GM21619 (cell line): ENCODE results near the gene SMIM14.
A peak's percentile ranks its signal among the peaks of the same experiment; 100 is the strongest.
"Not testable (repeated sequence)": the region's sequence is repeated elsewhere in the genome, so short reads cannot be mapped to it uniquely, and the experiment has no call there.

ENCODE experiments used
- ATAC-seq: cut with Tn5 transposase; IDR thresholded peaks from one replicate; pipeline ENCODE4 v1.9.1; 2021; ENCODE audit not compliant: unreplicated experiment

The SMIM14 gene

GRCh38 chr4:39648213-39648612 is 9.5 kb upstream of the SMIM14 start:
- ATAC-seq: no peak

- ATAC-seq: no peak
Measured at GRCh38 chr4:39642885-39643552, 4.4 kb upstream of the SMIM14 start.

GRCh38 chr4:39641451-39641850 is 2.8 kb upstream of the SMIM14 start:
- ATAC-seq: no peak

GRCh38 chr4:39637586-39638353 is 895 bp downstream of the SMIM14 start:
- no peak for ATAC-seq

GRCh38 chr4:39637221-39637585 is 1.5 kb downstream of the SMIM14 start:
- ATAC-seq: no peak

GRCh38 chr4:39636531-39637184 is 2.0 kb downstream of the SMIM14 start:
- no peak for ATAC-seq

- ATAC-seq: no peak
Measured at GRCh38 chr4:39635023-39635422, 3.6 kb downstream of the SMIM14 start.

- peak; percentile 69 for ATAC-seq
Measured at GRCh38 chr4:39631700-39632079, 7.0 kb downstream of the SMIM14 start.

- no peak for ATAC-seq
Measured at GRCh38 chr4:39627413-39627812, 11.3 kb downstream of the SMIM14 start.

- no peak for ATAC-seq
Measured at GRCh38 chr4:39626913-39627312, 11.8 kb downstream of the SMIM14 start.

GRCh38 chr4:39626261-39626660 is 12.4 kb downstream of the SMIM14 start:
- peak; percentile 70 for ATAC-seq

- ATAC-seq: no peak
Measured at GRCh38 chr4:39621582-39621981, 17.1 kb downstream of the SMIM14 start.

GRCh38 chr4:39620551-39621313 is 17.9 kb downstream of the SMIM14 start:
- no peak for ATAC-seq

- ATAC-seq: no peak
Measured at GRCh38 chr4:39617534-39617933, 21.1 kb downstream of the SMIM14 start.

- no peak for ATAC-seq
Measured at GRCh38 chr4:39616651-39617050, 22.0 kb downstream of the SMIM14 start.

- ATAC-seq: not testable (repeated sequence)
Measured at GRCh38 chr4:39616112-39616511, 22.6 kb downstream of the SMIM14 start.

GRCh38 chr4:39614487-39615162 is 24.0 kb downstream of the SMIM14 start:
- no peak for ATAC-seq

GRCh38 chr4:39613093-39613656 is 25.5 kb downstream of the SMIM14 start:
- no peak for ATAC-seq

GRCh38 chr4:39609454-39609931 is 29.2 kb downstream of the SMIM14 start:
- peak; percentile 88 for ATAC-seq

GRCh38 chr4:39608451-39608850 is 30.2 kb downstream of the SMIM14 start:
- no peak for ATAC-seq
